DLD1 (cell line): ENCODE results near the gene DDC.

Source experiments
- in situ Hi-C: cut with HindIII; loops from 2 replicates; pipeline ENCODE4 v1.10.0; 2017; ENCODE audit warnings: low sequenced_read_pairs

The DDC gene

GRCh38 chr7:50422858-50423257, 142.3 kb downstream of the DDC start:
- in situ Hi-C loops, result no loop called here

- in situ Hi-C loops, result no loop called here
Observed at GRCh38 chr7:50421043-50421442, 144.2 kb downstream of the DDC start.

DNA sequence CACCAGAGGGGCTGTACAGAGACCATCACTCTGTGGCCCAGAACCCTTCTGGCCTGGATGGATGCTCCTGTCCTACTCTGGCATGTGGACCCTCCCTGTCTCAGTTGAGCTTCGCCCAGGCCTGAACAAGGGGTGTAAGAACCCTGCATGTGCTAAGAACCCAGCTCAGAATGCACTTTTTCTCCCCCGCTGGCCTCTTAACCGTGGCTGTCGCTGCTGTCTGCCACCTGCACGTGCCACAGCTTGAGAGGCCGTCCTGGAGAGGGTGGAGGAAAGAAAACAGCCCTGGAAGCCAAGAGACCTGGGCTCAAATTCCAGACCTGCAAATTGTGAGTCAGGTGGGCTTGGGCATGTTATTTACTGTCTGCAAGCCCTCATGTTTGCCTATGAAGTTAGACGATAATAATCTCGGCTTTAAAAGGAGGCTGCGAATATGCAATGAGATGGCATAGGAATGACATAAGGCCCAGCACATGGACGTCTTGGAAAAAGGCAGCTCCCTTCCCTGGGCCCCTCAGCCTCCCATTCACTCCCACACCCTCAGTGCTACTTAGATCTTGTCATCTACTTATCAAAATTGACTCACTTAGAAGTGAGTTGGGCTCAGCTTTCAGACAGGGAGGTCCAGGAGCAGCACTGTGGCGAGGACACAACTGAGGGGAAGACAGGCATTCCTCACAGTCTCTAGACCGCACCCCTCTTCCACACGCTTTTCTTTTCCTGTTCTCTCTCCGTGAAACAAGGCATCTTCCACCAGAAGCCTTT, 146.5 kb downstream of the DDC start:
- in situ Hi-C loops, result no loop called here

GRCh38 chr7:50418086-50418515, 147.1 kb downstream of the DDC start:
- in situ Hi-C loops, result no loop called here

- in situ Hi-C loops, result no loop called here
Observed at GRCh38 chr7:50416527-50417182, 148.6 kb downstream of the DDC start.

GRCh38 chr7:50415844-50416364, 149.3 kb downstream of the DDC start:
- in situ Hi-C loops, result no loop called here

DNA sequence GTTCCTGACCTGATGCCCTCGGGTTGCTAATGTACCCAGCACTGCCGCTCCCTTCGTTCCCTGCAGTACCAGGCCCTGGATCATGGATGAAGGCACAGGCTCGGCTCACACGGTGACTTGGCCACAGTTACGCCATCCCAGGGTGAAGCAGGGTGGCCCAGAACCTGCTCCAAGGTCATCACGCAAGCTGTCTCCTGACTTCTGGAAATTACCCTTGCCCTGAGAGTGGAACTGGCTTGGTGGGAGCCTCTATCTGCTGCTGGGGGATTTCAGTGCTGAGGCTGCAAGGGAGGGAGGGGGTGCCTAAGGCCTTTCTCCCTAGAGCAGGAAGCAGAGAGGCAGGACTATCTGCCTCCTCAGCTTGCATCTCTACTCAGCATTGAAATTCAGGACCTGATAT, 151.6 kb downstream of the DDC start:
- in situ Hi-C loops, result no loop called here

DNA sequence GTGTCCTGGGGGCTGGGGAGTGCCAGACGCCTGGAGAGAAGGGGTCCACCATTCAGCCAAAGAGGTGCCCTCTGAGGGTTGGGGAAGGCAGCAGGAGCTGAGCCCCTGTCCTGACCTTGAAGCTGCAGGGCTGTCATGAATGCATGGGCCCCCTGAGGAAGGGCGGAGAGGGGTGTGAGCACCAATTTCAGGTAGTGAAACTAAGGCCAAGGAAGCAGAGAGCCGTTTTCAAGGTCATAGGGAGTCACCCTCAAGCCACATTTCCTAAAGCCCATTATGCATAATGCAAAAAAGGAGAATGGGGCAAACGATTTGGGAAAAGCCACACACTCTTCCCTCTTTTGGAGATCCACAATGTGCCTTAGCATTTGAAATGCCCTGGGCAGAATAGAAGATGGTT, 152.2 kb downstream of the DDC start:
- in situ Hi-C loops, result no loop called here

DNA sequence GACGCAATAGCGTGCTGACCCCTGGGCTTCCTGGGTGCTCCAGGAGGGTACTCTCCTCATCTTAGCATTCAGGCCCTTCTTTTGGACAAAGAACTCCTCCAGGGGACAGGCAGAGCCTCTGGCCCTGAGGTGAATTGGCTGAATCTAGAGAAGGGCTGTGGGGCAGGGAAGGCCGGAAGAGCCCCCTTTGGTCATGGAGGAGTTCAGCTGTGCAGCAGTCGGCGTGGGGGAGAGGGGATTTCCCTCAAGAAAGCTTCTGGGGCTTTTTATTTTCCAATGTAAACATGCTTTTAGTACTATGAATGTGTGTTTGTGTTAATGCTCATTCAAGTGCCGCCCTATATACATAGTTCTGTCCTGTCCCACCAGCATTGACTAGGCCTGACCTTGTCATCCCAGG, 153.9 kb downstream of the DDC start:
- in situ Hi-C loops, result no loop called here

DNA sequence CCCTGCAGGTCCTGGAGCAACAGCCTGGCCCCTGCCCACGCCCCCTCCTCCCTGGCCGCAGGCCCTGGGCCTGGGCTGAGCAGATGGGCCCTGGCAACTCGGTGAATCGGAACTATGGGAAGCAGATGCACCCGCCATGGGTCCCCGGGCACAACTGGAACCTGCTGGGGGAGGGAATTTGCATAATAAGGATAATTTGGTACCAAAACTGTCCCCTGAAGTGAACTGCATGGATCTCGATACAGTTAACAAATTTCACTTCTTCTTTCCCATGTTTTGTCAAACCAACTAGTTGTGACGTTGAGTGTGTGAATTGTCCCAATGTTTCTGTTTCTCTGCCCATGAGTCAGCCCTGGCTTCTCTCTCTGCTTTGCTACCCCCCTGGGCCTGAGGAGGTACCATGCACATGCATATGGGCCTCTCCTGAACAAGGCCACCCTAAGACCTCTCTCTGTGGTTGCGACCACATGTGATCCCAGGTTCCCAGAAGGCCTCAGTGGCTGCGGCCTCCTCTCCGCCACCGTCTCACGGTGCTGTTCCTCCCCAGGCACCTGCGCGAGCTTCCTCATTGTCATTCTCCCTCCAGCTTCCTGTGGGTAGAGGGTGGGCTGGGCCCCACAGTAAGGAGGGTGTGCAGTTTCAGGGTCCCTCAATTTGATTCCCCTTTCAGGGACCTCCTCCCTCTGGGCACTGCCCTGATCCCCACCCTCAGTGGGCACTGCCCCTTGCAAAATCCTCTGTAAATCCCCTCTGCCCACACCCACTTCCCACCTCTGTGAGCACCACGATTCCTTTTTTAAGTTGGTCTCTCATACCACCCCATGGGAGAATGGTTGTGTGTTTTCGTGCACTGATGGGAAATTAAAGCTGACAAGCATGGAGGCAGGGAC, 155.1 kb downstream of the DDC start:
- in situ Hi-C loops, result no loop called here
